ENCODE results near the gene GNL2. TPM values are rescaled to one million over a fixed set of nuclear protein-coding genes. Genes with fewer than 3 reads are reported as not detected.
A peak's percentile ranks its signal among the peaks of the same experiment; 100 is the strongest.

GNL2 gene
- total RNA-seq, 1 experiment from 2014 or later = 74.7 TPM

GRCh38 chr1:37567023-37567422 is 28.7 kb downstream of the GNL2 start:
- intact Hi-C loops (cut with micrococcal nuclease; ENCODE audit: unreplicated experiment) = no loop called here
- Mint-ChIP-seq H3K4me1 (ENCODE audit: low read depth, unreplicated experiment) (no peaks in the 10 kb centered on the region), H3K27me3 (ENCODE audit: unreplicated experiment) (no peaks in the 10 kb centered on the region), H3K4me3 (ENCODE audit: low read depth, unreplicated experiment) (no peak overlapping the region), H3K27ac (ENCODE audit: unreplicated experiment) (no peak overlapping the region), H3K36me3 (ENCODE audit: insufficient read depth, unreplicated experiment) (peaks cover 43% of the 10 kb centered on the region), H3K9me3 (ENCODE audit: low read depth, unreplicated experiment) (no peaks in the 10 kb centered on the region)
- no TSS peak for BruUV-seq (replicated peaks)
- DNase-seq = no peak
- no peak for TF ChIP-seq CTCF (IDR thresholded peaks at IDR 0.05; ENCODE audit: unreplicated experiment)
- CTCF ChIA-PET = no interaction called here

- CTCF ChIA-PET = interaction anchor here (1.6 kb wide), 1 partner anchor 8 kb away, joined by 3 read pairs; no protein-coding TSS in a partner anchor
- intact Hi-C loops (cut with micrococcal nuclease; ENCODE audit: unreplicated experiment) = no loop called here
- no TSS peak for BruUV-seq (replicated peaks)
These were observed 30.8 kb downstream of the GNL2 start for GRCh38 chr1:37564892-37565291.

GRCh38 chr1:37562984-37563383 is 32.8 kb downstream of the GNL2 start:
- CTCF ChIA-PET = interaction anchor here (1.6 kb wide), 1 partner anchor 10 kb away, joined by 3 read pairs; no protein-coding TSS in a partner anchor
- Mint-ChIP-seq H3K4me3 (ENCODE audit: low read depth, unreplicated experiment) (no peak overlapping the region), H3K36me3 (ENCODE audit: insufficient read depth, unreplicated experiment) (peaks cover 25% of the 10 kb centered on the region), H3K4me1 (ENCODE audit: low read depth, unreplicated experiment) (no peaks in the 10 kb centered on the region), H3K9me3 (ENCODE audit: low read depth, unreplicated experiment) (no peaks in the 10 kb centered on the region), H3K27ac (ENCODE audit: unreplicated experiment) (no peak overlapping the region), H3K27me3 (ENCODE audit: unreplicated experiment) (no peaks in the 10 kb centered on the region)
- no TSS peak for BruUV-seq (replicated peaks)
- DNase-seq = no peak
- TF ChIP-seq CTCF (IDR thresholded peaks at IDR 0.05; ENCODE audit: unreplicated experiment) = no peak
- intact Hi-C loops (cut with micrococcal nuclease; ENCODE audit: unreplicated experiment) = no loop called here

More at GRCh38 chr1:37564892-37565291, 30.8 kb downstream of the GNL2 start:
- Mint-ChIP-seq H3K27me3 (ENCODE audit: unreplicated experiment) (no peaks in the 10 kb centered on the region), H3K4me1 (ENCODE audit: low read depth, unreplicated experiment) (no peaks in the 10 kb centered on the region), H3K36me3 (ENCODE audit: insufficient read depth, unreplicated experiment) (peaks cover 39% of the 10 kb centered on the region), H3K27ac (ENCODE audit: unreplicated experiment) (no peak overlapping the region), H3K4me3 (ENCODE audit: low read depth, unreplicated experiment) (no peak overlapping the region), H3K9me3 (ENCODE audit: low read depth, unreplicated experiment) (no peaks in the 10 kb centered on the region)
- TF ChIP-seq CTCF (IDR thresholded peaks at IDR 0.05; ENCODE audit: unreplicated experiment) = no peak
- no peak for DNase-seq

- Mint-ChIP-seq H3K27ac (ENCODE audit: unreplicated experiment) (no peak overlapping the region), H3K9me3 (ENCODE audit: low read depth, unreplicated experiment) (no peaks in the 10 kb centered on the region), H3K4me3 (ENCODE audit: low read depth, unreplicated experiment) (no peak overlapping the region), H3K36me3 (ENCODE audit: insufficient read depth, unreplicated experiment) (peaks cover 17% of the 10 kb centered on the region), H3K27me3 (ENCODE audit: unreplicated experiment) (no peaks in the 10 kb centered on the region), H3K4me1 (ENCODE audit: low read depth, unreplicated experiment) (no peaks in the 10 kb centered on the region)
- DNase-seq = peak; percentile 28
- CTCF ChIA-PET = no interaction called here
- TSS peak; percentile 13 for BruUV-seq (replicated peaks)
- TF ChIP-seq CTCF (IDR thresholded peaks at IDR 0.05; ENCODE audit: unreplicated experiment) = peak; percentile 62
- intact Hi-C loops (cut with micrococcal nuclease; ENCODE audit: unreplicated experiment) = no loop called here
These were observed 34.3 kb downstream of the GNL2 start for GRCh38 chr1:37561133-37562132.
